Prostate gland (tissue), 2 donors: ENCODE data around the gene APOH. TPM values are rescaled to one million over a fixed set of nuclear protein-coding genes. Genes with fewer than 3 reads are reported as not detected.
"Not testable (repeated sequence)": the region's sequence is repeated elsewhere in the genome, so short reads cannot be mapped to it uniquely, and the experiment has no call there.

Experiments used
- DNase-seq: peaks from one replicate; pipeline ENCODE4 v3.0.0-alpha.2; 2019; ENCODE audit warnings: low spot score
- H3K27ac ChIP-seq, 2 donors: fragments of 200-600 bp; sonication (generic); 2 replicates each; pipeline ENCODE4 v1.5.1; 2017 to 2019
- H3K27me3 ChIP-seq: fragments of 200-600 bp; sonication (generic); replicated peaks from 2 replicates; pipeline ENCODE4 v1.5.1; 2019; ENCODE audit not compliant: insufficient read depth
- H3K36me3 ChIP-seq, 2 donors: fragments of 200-600 bp; sonication (generic); 1 replicate in 1 of 2; 2 replicates in 1 of 2; pipeline versions ENCODE4 v1.5.1 to v1.8.1; 2017 to 2019
- H3K4me1 ChIP-seq: fragments of 200-600 bp; sonication (generic); replicated peaks from 2 replicates; pipeline ENCODE4 v1.5.1; 2019
- H3K4me3 ChIP-seq, 2 donors: fragments of 200-600 bp; sonication (generic); 2 replicates each; pipeline ENCODE4 v1.5.1; 2017 to 2019
- H3K9me3 ChIP-seq: fragments of 200-600 bp; sonication (generic); 2 replicates; pipeline ENCODE4 v1.5.1; 2017
- CTCF ChIP-seq, 4 experiments: fragments of 200-600 bp in 2 of 4; fragments of 450-650 bp in 2 of 4; sonication (generic) in 2 of 4; IDR thresholded peaks; 1 replicate in 3 of 4; 2 replicates in 1 of 4; pipeline ENCODE4 v1.5.1; 2016 to 2019; ENCODE audit warnings: antibody characterized with exemption in 4 of 4, mild to moderate bottlenecking in 2 of 4, moderate library complexity in 2 of 4
- POLR2A ChIP-seq: fragments of 450-650 bp; IDR thresholded peaks from one replicate; pipeline ENCODE4 v1.6.1; 2016; ENCODE audit warnings: antibody characterized with exemption, mild to moderate bottlenecking
- POLR2AphosphoS5 ChIP-seq: sonication (generic); formaldehyde crosslinking; IDR thresholded peaks from one replicate; pipeline ENCODE4 v1.6.1; 2017; ENCODE audit warnings: antibody characterized with exemption
- WGBS: methylation state at CpG from one replicate; pipeline ENCODE4 v1.1.5; 2018; 5-methylcytosine and 5-hydroxymethylcytosine counted together
- intact Hi-C: fragments of 100-400 bp; cut with DNase I; formaldehyde crosslinking; loops from one replicate; pipeline ENCODE4 v1.14.2; 2022
- total RNA-seq, 2 donors: library from RNA; depleted of rRNA; stranded (reverse); fragments of >200 nt; gene quantifications; one replicate each; pipeline ENCODE4 v1.1.0, GENCODE V29; 2016

The APOH gene
- total RNA-seq, 2 donors from 2014 or later = not detected

- intact Hi-C loops = no loop called here
- TF ChIP-seq CTCF (IDR thresholded peaks at IDR 0.05) (no peak), POLR2A (no peak), POLR2AphosphoS5 (no peak)
- Histone ChIP-seq H3K4me3 (no peak overlapping the region), H3K27me3 (no peaks in the 10 kb centered on the region), H3K4me1 (no peaks in the 10 kb centered on the region), H3K36me3 (no peaks in the 10 kb centered on the region), H3K9me3 (no peaks in the 10 kb centered on the region), H3K27ac (no peak overlapping the region)
- 43% methylated on average over 2 of the region's 2 CpGs for WGBS
- DNase-seq = no peak
These were observed 33.6 kb upstream of the APOH start for GRCh38 chr17:66262767-66263166.

GRCh38 chr17:66260688-66261087 lies 31.5 kb upstream of the APOH start:
- H3K36me3 ChIP-seq = no peaks in the 10 kb centered on the region
- DNase-seq = no peak
- H3K27me3 ChIP-seq = no peaks in the 10 kb centered on the region
- WGBS = 43% methylated on average over 1 of the region's 1 CpG
- no peak overlapping the region for H3K27ac ChIP-seq
- no peak overlapping the region for H3K4me3 ChIP-seq
- TF ChIP-seq POLR2AphosphoS5 (no peak), POLR2A (no peak), CTCF (IDR thresholded peaks at IDR 0.05) (no peak)
- H3K9me3 ChIP-seq = no peaks in the 10 kb centered on the region
- intact Hi-C loops = no loop called here
- H3K4me1 ChIP-seq = no peaks in the 10 kb centered on the region

GRCh38 chr17:66260275-66260674 lies 31.1 kb upstream of the APOH start:
- TF ChIP-seq CTCF (IDR thresholded peaks at IDR 0.05) (no peak), POLR2A (no peak), POLR2AphosphoS5 (no peak)
- Histone ChIP-seq H3K4me3 (no peak overlapping the region), H3K4me1 (no peaks in the 10 kb centered on the region), H3K9me3 (no peaks in the 10 kb centered on the region), H3K27me3 (no peaks in the 10 kb centered on the region), H3K36me3 (no peaks in the 10 kb centered on the region), H3K27ac (no peak overlapping the region)
- intact Hi-C loops = no loop called here
- DNase-seq = no peak
- WGBS = 86% methylated on average over 6 of the region's 6 CpGs

GRCh38 chr17:66255527-66255971 lies 26.3 kb upstream of the APOH start:
- H3K36me3 ChIP-seq = no peaks in the 10 kb centered on the region
- no peaks in the 10 kb centered on the region for H3K27me3 ChIP-seq
- intact Hi-C loops = loop anchor here (5.0 kb wide), 3 partner anchors 312 to 417 kb away; no protein-coding TSS in a partner anchor
- no peaks in the 10 kb centered on the region for H3K4me1 ChIP-seq
- H3K4me3 ChIP-seq = no peak overlapping the region
- no peak overlapping the region for H3K27ac ChIP-seq
- no peaks in the 10 kb centered on the region for H3K9me3 ChIP-seq
- no peak for TF ChIP-seq POLR2AphosphoS5
- no peak for TF ChIP-seq POLR2A
- TF ChIP-seq CTCF (IDR thresholded peaks at IDR 0.05) = no peak
- WGBS = 71% methylated on average over 3 of the region's 3 CpGs
- no peak for DNase-seq

GRCh38 chr17:66255112-66255511 lies 25.9 kb upstream of the APOH start:
- intact Hi-C loops = loop anchor here (5.0 kb wide), 3 partner anchors 312 to 417 kb away; no protein-coding TSS in a partner anchor
- 21% methylated on average over 4 of the region's 4 CpGs for WGBS
- Histone ChIP-seq H3K27ac (no peak overlapping the region), H3K4me3 (no peak overlapping the region), H3K36me3 (no peaks in the 10 kb centered on the region), H3K9me3 (no peaks in the 10 kb centered on the region), H3K4me1 (no peaks in the 10 kb centered on the region), H3K27me3 (no peaks in the 10 kb centered on the region)
- peak; percentile 46 for DNase-seq
- peak; percentile 47 to 83 (median 74) for TF ChIP-seq CTCF (IDR thresholded peaks at IDR 0.05)
- TF ChIP-seq POLR2AphosphoS5 = peak; percentile 68
- TF ChIP-seq POLR2A = no peak

GRCh38 chr17:66253458-66253857 lies 24.2 kb upstream of the APOH start:
- H3K36me3 ChIP-seq, H3K27me3 ChIP-seq, H3K4me1 ChIP-seq, DNase-seq, H3K9me3 ChIP-seq, H3K4me3 ChIP-seq, H3K27ac ChIP-seq, intact Hi-C loops: not testable (repeated sequence)
- 89% methylated on average over 8 of the region's 8 CpGs for WGBS
